Esophagus squamous epithelium (tissue), 4 donors: ENCODE data around the gene POLR2M.
A peak's percentile ranks its signal among the peaks of the same experiment; 100 is the strongest.

ENCODE experiments used
- CTCF ChIP-seq, 6 experiments: fragments of 450-650 bp in 4 of 6; fragments of 200-600 bp in 2 of 6; sonication (generic) in 2 of 6; IDR thresholded peaks; one replicate each; pipeline ENCODE4 v1.5.1; 2016 to 2019; ENCODE audit warnings: antibody characterized with exemption in 6 of 6, mild to moderate bottlenecking in 4 of 6, moderate library complexity in 4 of 6
- POLR2A ChIP-seq, 4 donors: fragments of 450-650 bp; IDR thresholded peaks; one replicate each; pipeline ENCODE4 v1.6.1; 2017; ENCODE audit warnings: antibody characterized with exemption in 4 of 4, mild to moderate bottlenecking in 4 of 4, moderate library complexity in 3 of 4

- TF ChIP-seq CTCF (IDR thresholded peaks at IDR 0.05) (peak in 2 of 6 experiments; percentile 16 to 34), POLR2A (IDR thresholded peaks at IDR 0.05) (no peak)
These were observed 39.2 kb upstream of the POLR2M start for GRCh38 chr15:57667171-57667849.
